Measurements from ENCODE around the gene ATP1B1. TPM values are rescaled to one million over a fixed set of nuclear protein-coding genes. Genes with fewer than 3 reads are reported as not detected.

The ATP1B1 gene
- total and polyA plus RNA-seq, 2 of the 13 experiments (the other 11 are each of a cell fraction or from before 2014, with no cell fraction given): 134 to 135 TPM

DNA sequence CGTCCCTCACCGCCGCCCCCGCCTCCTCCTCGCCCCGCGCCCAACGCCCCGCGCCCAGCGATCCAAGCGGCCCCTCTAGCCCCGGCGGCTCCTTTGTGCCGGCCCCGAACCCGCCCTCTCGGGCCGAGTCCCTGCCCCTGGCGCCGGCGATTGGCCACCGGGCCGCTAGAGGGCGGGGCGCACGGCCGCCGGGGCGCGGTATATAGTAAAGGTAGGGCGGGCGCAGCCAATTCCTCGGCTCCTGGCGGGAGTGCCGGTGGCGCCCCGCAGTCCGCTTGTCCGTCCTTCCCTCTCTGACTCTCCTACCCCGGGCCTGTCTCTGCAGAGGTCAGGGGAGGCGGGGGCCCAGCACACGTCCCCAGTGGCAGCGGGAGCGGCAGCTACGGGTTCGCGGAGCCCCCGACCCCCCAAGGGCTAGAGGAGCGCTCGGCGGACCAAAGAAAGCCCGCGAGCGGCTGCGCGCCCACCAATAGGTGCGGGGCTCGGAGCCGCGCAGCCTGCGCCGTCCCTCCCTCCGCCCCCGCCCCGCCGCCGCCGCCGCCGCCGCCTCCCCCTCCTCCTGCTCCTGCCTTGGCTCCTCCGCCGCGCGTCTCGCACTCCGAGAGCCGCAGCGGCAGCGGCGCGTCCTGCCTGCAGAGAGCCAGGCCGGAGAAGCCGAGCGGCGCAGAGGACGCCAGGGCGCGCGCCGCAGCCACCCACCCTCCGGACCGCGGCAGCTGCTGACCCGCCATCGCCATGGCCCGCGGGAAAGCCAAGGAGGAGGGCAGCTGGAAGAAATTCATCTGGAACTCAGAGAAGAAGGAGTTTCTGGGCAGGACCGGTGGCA lies at the start of gene ATP1B1 (continued):
- TF ChIP-seq TAF15 (IDR thresholded peaks at IDR 0.05; ENCODE audit: low read depth, low read length, poor library complexity, severe bottlenecking): no peak
- no peak for TF ChIP-seq ZNF260 (CRISPR knock-in tag; IDR thresholded peaks at IDR 0.05; ENCODE audit: borderline replicate concordance, low read depth)
- TF ChIP-seq, protein P1, sequence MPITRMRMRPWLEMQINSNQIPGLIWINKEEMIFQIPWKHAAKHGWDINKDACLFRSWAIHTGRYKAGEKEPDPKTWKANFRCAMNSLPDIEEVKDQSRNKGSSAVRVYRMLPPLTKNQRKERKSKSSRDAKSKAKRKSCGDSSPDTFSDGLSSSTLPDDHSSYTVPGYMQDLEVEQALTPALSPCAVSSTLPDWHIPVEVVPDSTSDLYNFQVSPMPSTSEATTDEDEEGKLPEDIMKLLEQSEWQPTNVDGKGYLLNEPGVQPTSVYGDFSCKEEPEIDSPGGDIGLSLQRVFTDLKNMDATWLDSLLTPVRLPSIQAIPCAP (CRISPR knock-in tag; IDR thresholded peaks at IDR 0.05; ENCODE audit: low read depth): no peak
- TF ChIP-seq, protein P2, sequence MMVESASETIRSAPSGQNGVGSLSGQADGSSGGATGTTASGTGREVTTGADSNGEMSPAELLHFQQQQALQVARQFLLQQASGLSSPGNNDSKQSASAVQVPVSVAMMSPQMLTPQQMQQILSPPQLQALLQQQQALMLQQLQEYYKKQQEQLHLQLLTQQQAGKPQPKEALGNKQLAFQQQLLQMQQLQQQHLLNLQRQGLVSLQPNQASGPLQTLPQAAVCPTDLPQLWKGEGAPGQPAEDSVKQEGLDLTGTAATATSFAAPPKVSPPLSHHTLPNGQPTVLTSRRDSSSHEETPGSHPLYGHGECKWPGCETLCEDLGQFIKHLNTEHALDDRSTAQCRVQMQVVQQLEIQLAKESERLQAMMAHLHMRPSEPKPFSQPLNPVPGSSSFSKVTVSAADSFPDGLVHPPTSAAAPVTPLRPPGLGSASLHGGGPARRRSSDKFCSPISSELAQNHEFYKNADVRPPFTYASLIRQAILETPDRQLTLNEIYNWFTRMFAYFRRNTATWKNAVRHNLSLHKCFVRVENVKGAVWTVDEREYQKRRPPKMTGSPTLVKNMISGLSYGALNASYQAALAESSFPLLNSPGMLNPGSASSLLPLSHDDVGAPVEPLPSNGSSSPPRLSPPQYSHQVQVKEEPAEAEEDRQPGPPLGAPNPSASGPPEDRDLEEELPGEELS (CRISPR knock-in tag; IDR thresholded peaks at IDR 0.05): no peak; the same call in 1 of the 2 replicates
- no peak for TF ChIP-seq JUNB (CRISPR knock-in tag; IDR thresholded peaks at IDR 0.05; ENCODE audit: borderline replicate concordance)
- no peak for TF ChIP-seq ZSCAN21 (CRISPR knock-in tag; IDR thresholded peaks at IDR 0.05; ENCODE audit: borderline replicate concordance)
- 0 out of 2 replicates have a peak, but pooled peaks have one; percentile 50 for TF ChIP-seq ISX (CRISPR knock-in tag; conservative IDR thresholded peaks at IDR 0.05)
- TF ChIP-seq, protein P3, sequence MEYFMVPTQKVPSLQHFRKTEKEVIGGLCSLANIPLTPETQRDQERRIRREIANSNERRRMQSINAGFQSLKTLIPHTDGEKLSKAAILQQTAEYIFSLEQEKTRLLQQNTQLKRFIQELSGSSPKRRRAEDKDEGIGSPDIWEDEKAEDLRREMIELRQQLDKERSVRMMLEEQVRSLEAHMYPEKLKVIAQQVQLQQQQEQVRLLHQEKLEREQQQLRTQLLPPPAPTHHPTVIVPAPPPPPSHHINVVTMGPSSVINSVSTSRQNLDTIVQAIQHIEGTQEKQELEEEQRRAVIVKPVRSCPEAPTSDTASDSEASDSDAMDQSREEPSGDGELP (IDR thresholded peaks at IDR 0.05; ENCODE audit: borderline replicate concordance, low read depth): no peak
- peak; percentile 84; the same call in 1 of the 2 replicates for TF ChIP-seq ZFP36L1 (CRISPR knock-in tag; IDR thresholded peaks at IDR 0.05)
- no peak for TF ChIP-seq ZNF10 (CRISPR knock-in tag; IDR thresholded peaks at IDR 0.05; ENCODE audit: borderline replicate concordance, low read depth)
- TF ChIP-seq TCF7L2 (IDR thresholded peaks at IDR 0.05; ENCODE audit: low read depth, low read length): no peak
- peak; percentile 31; the same call in 1 of the 2 replicates for TF ChIP-seq CENPT (CRISPR knock-in tag; IDR thresholded peaks at IDR 0.05; ENCODE audit: low read depth)
- TF ChIP-seq, protein P4, sequence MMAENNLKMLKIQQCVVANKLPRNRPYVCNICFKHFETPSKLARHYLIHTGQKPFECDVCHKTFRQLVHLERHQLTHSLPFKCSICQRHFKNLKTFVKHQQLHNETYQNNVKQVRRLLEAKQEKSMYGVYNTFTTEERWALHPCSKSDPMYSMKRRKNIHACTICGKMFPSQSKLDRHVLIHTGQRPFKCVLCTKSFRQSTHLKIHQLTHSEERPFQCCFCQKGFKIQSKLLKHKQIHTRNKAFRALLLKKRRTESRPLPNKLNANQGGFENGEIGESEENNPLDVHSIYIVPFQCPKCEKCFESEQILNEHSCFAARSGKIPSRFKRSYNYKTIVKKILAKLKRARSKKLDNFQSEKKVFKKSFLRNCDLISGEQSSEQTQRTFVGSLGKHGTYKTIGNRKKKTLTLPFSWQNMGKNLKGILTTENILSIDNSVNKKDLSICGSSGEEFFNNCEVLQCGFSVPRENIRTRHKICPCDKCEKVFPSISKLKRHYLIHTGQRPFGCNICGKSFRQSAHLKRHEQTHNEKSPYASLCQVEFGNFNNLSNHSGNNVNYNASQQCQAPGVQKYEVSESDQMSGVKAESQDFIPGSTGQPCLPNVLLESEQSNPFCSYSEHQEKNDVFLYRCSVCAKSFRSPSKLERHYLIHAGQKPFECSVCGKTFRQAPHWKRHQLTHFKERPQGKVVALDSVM (CRISPR knock-in tag; IDR thresholded peaks at IDR 0.05): peak; percentile 8; the same call in 1 of the 2 replicates
- no peak for TF ChIP-seq LCORL (IDR thresholded peaks at IDR 0.05)
- no peak for TF ChIP-seq LCORL (CRISPR knock-in tag; IDR thresholded peaks at IDR 0.05)
- no peak for TF ChIP-seq ZEB1 (IDR thresholded peaks at IDR 0.05; ENCODE audit: insufficient replicate concordance, low read depth)
- TF ChIP-seq, protein P5, sequence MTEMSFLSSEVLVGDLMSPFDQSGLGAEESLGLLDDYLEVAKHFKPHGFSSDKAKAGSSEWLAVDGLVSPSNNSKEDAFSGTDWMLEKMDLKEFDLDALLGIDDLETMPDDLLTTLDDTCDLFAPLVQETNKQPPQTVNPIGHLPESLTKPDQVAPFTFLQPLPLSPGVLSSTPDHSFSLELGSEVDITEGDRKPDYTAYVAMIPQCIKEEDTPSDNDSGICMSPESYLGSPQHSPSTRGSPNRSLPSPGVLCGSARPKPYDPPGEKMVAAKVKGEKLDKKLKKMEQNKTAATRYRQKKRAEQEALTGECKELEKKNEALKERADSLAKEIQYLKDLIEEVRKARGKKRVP (CRISPR knock-in tag; IDR thresholded peaks at IDR 0.05): 0 out of 4 replicates have a peak, but pooled peaks of 1 of the 2 experiments have one; percentile 18
- no peak for TF ChIP-seq TSC22D2 (CRISPR knock-in tag; IDR thresholded peaks at IDR 0.05; ENCODE audit: borderline replicate concordance)
- TF ChIP-seq ZFP37 (CRISPR knock-in tag; IDR thresholded peaks at IDR 0.05; ENCODE audit: borderline replicate concordance): no peak
- peak; percentile 82 for TF ChIP-seq RBM22 (optimal IDR thresholded peaks at IDR 0.05; ENCODE audit: low read length)
- no peak; the same call in 1 of the 2 replicates for TF ChIP-seq XBP1 (CRISPR knock-in tag; IDR thresholded peaks at IDR 0.05)
- peak; percentile 87; the same call in 1 of the 2 replicates for TF ChIP-seq HES4 (CRISPR knock-in tag; IDR thresholded peaks at IDR 0.05; ENCODE audit: borderline replicate concordance)
